H9 (cell line): Measurements from ENCODE around the gene ACAA2. TPM values are rescaled to one million over a fixed set of nuclear protein-coding genes. Genes with fewer than 3 reads are reported as not detected.

Source experiments
- DNase-seq: peaks from one replicate; pipeline ENCODE4 v3.0.0-alpha.2; 2017
- H2AFZ ChIP-seq: one replicate; pipeline ENCODE4 v1.6.1; 2013; ENCODE audit warnings: mild to moderate bottlenecking, low read length, control low read depth, moderate library complexity
- H2AK5ac ChIP-seq: 2 replicates; pipeline ENCODE4 v1.6.1; 2013; ENCODE audit warnings: low read length, control low read depth, mixed read lengths; ENCODE audit not compliant: insufficient read length
- H2BK120ac ChIP-seq: one replicate; pipeline ENCODE4 v1.6.1; 2013; ENCODE audit warnings: low read depth, mild to moderate bottlenecking, low read length, control low read depth, inconsistent platforms; ENCODE audit not compliant: poor library complexity, severe bottlenecking
- H2BK12ac ChIP-seq: 2 replicates; pipeline ENCODE4 v1.6.1; 2013; ENCODE audit warnings: low read length, control low read depth, mixed read lengths, low read depth; ENCODE audit not compliant: insufficient read length
- H2BK15ac ChIP-seq: 2 replicates; pipeline ENCODE4 v1.6.1; 2013; ENCODE audit warnings: low read depth, low read length, control low read depth
- H2BK20ac ChIP-seq: one replicate; pipeline ENCODE4 v1.6.1; 2013; ENCODE audit warnings: low read depth, mild to moderate bottlenecking, low read length, control low read depth, inconsistent platforms; ENCODE audit not compliant: poor library complexity, severe bottlenecking
- H2BK5ac ChIP-seq: 2 replicates; pipeline ENCODE4 v1.6.1; 2013; ENCODE audit warnings: low read length, control low read depth, mixed read lengths; ENCODE audit not compliant: insufficient read length
- H3K14ac ChIP-seq: 2 replicates; pipeline ENCODE4 v1.6.1; 2013; ENCODE audit warnings: low read length, control low read depth; ENCODE audit not compliant: insufficient read depth
- H3K18ac ChIP-seq: 2 replicates; pipeline ENCODE4 v1.6.1; 2013; ENCODE audit warnings: low read depth, mild to moderate bottlenecking, mixed read lengths, low read length, control low read depth; ENCODE audit not compliant: insufficient read length
- H3K23ac ChIP-seq: 2 replicates; pipeline ENCODE4 v1.6.1; 2013; ENCODE audit warnings: low read length, control low read depth, mixed read lengths, low read depth; ENCODE audit not compliant: insufficient read length
- H3K23me2 ChIP-seq: 2 replicates; pipeline ENCODE4 v1.6.1; 2013; ENCODE audit warnings: low read depth, mild to moderate bottlenecking, mixed read lengths, low read length, control low read depth; ENCODE audit not compliant: insufficient read length, poor library complexity, severe bottlenecking
- H3K27ac ChIP-seq: 2 replicates; pipeline ENCODE4 v1.5.1; 2013; ENCODE audit warnings: low read length, control low read depth, mixed read lengths, low read depth; ENCODE audit not compliant: insufficient read length
- H3K27me3 ChIP-seq: 2 replicates; pipeline ENCODE4 v1.6.1; 2013; ENCODE audit warnings: low read length, control low read depth, inconsistent platforms; ENCODE audit not compliant: insufficient read depth
- H3K4ac ChIP-seq: 2 replicates; pipeline ENCODE4 v1.6.1; 2013; ENCODE audit warnings: low read depth, mild to moderate bottlenecking, control low read depth, inconsistent platforms, low read length, moderate library complexity
- H3K4me1 ChIP-seq: 2 replicates; pipeline ENCODE4 v1.6.1; 2013; ENCODE audit warnings: low read length, control low read depth, inconsistent platforms; ENCODE audit not compliant: insufficient read depth
- H3K4me2 ChIP-seq: 2 replicates; pipeline ENCODE4 v1.6.1; 2013; ENCODE audit warnings: low read length, control low read depth, mixed read lengths; ENCODE audit not compliant: insufficient read length, insufficient read depth
- H3K56ac ChIP-seq: 2 replicates; pipeline ENCODE4 v1.6.1; 2013; ENCODE audit warnings: low read depth, mild to moderate bottlenecking, mixed read lengths, low read length, control low read depth; ENCODE audit not compliant: insufficient read length
- H3K79me1 ChIP-seq: 2 replicates; pipeline ENCODE4 v1.6.1; 2013; ENCODE audit warnings: low read depth, mild to moderate bottlenecking, moderate library complexity, low read length, control low read depth, inconsistent platforms; ENCODE audit not compliant: insufficient read depth, poor library complexity, severe bottlenecking
- H3K79me2 ChIP-seq: 2 replicates; pipeline ENCODE4 v1.6.1; 2013; ENCODE audit warnings: low read length, control low read depth, inconsistent platforms; ENCODE audit not compliant: insufficient read depth
- H3K9ac ChIP-seq: 2 replicates; pipeline ENCODE4 v1.6.1; 2013; ENCODE audit warnings: low read length, control low read depth, mixed read lengths; ENCODE audit not compliant: insufficient read length; ENCODE audit errors: extremely low read depth
- H3K9me3 ChIP-seq: one replicate; pipeline ENCODE4 v1.6.1; 2013; ENCODE audit warnings: low read depth, low read length, inconsistent platforms; ENCODE audit not compliant: control insufficient read depth
- H3T11ph ChIP-seq: one replicate; pipeline ENCODE4 v1.6.1; 2013; ENCODE audit warnings: mild to moderate bottlenecking, low read length, control low read depth, inconsistent platforms
- H4K20me1 ChIP-seq: one replicate; pipeline ENCODE4 v1.6.1; 2013; ENCODE audit not compliant: control insufficient read depth, insufficient read length, insufficient read depth
- H4K5ac ChIP-seq: 2 replicates; pipeline ENCODE4 v1.6.1; 2013; ENCODE audit warnings: low read depth, mild to moderate bottlenecking, mixed read lengths, low read length, control low read depth; ENCODE audit not compliant: insufficient read length
- H4K8ac ChIP-seq: replicated peaks from 2 replicates; pipeline ENCODE4 v1.6.1; 2013; ENCODE audit warnings: low read length, control low read depth, mixed read lengths, low read depth; ENCODE audit not compliant: insufficient read length
- H4K91ac ChIP-seq: 2 replicates; pipeline ENCODE4 v1.6.1; 2013; ENCODE audit warnings: low read depth, mild to moderate bottlenecking, moderate library complexity, mixed read lengths, low read length, control low read depth; ENCODE audit not compliant: insufficient read length
- H3K27ac Mint-ChIP-seq, 3 experiments: 2 replicates in 2 of 3; 3 replicates in 1 of 3; pipeline ENCODE4 v1.8.0; 2020 to 2021; ENCODE audit warnings: mixed read lengths in 3 of 3, mild to moderate bottlenecking in 1 of 3, moderate library complexity in 1 of 3
- H3K27me3 Mint-ChIP-seq: 2 replicates; pipeline ENCODE4 v1.8.0; 2021; ENCODE audit warnings: low read depth, mild to moderate bottlenecking, moderate library complexity, mixed read lengths
- H3K36me3 Mint-ChIP-seq, 3 experiments: 2 replicates in 2 of 3; 3 replicates in 1 of 3; pipeline ENCODE4 v1.8.0; 2020 to 2021; ENCODE audit warnings: low read depth in 3 of 3, mixed read lengths in 3 of 3; ENCODE audit not compliant: insufficient read depth in 1 of 3
- H3K4me1 Mint-ChIP-seq, 2 experiments: 2 replicates each; pipeline ENCODE4 v1.8.0; 2020; ENCODE audit warnings: mixed read lengths in 2 of 2
- H3K4me3 Mint-ChIP-seq, 2 experiments: 2 replicates in 1 of 2; 3 replicates in 1 of 2; pipeline ENCODE4 v1.8.0; 2020 to 2021; ENCODE audit warnings: mild to moderate bottlenecking in 2 of 2, mixed read lengths in 2 of 2, moderate library complexity in 1 of 2
- H3K9me3 Mint-ChIP-seq, 2 experiments: 2 replicates in 1 of 2; 3 replicates in 1 of 2; pipeline ENCODE4 v1.8.0; 2020; ENCODE audit warnings: mild to moderate bottlenecking in 2 of 2, mixed read lengths in 2 of 2, moderate library complexity in 1 of 2
- CTCF ChIP-seq: fragments of 200-600 bp; sonication (generic); conservative IDR thresholded peaks from 3 replicates; pipeline ENCODE4 v1.8.0; 2021; ENCODE audit warnings: antibody characterized with exemption, mild to moderate bottlenecking
- WGBS: extraction: QIAGEN DNeasy Blood & Tissue Kit; methylation state at CpG from one replicate; pipeline ENCODE4 v1.1.7; 2013; ENCODE audit warnings: missing lambda C conversion rate, low lambda C conversion rate, mixed read lengths; ENCODE audit not compliant: insufficient read length; ENCODE audit errors: extremely low coverage; 5-methylcytosine and 5-hydroxymethylcytosine counted together
- total RNA-seq: library from RNA; stranded (reverse); gene quantifications from 2 replicates; pipeline ENCODE4 v1.2.1, GENCODE V29; 2021

ACAA2 gene
- total RNA-seq, 1 experiment from 2014 or later, result 115 TPM

DNA sequence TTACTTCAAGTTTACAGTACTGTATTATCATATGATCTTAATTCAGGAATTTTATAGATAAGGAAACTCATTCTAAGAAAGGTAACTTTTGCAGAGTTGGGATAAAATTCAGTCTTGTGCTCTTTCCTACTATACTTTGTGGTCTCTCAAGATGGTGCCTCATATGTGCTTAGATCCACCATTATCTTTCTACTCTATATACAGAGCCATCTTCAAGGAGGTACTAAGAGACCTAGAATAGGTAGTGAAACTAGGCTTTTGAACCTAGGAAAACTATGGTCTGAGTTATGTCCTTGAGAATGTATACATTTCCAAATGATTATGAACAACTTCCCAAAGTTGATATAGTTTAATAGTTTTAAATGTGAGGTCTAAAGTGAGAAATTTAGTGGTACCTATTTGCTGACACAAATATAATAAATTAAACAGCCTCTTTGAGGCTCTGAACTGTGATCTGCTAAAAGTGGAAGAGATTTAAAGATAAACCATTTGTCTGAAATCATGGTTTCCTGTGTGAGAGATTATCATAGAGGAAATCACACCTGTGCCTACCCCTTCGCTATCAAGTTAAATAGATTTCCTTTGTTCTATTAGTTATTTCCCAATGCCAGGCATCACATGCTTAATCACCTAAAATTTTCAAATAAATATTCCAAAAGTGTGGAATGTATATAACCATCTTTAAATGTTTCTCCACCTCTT, 27.2 kb downstream of the ACAA2 start:
- Histone ChIP-seq H2BK20ac (no peak overlapping the region), H2AFZ (no peak overlapping the region), H3K27me3 (no peaks in the 10 kb centered on the region), H2AK5ac (no peak overlapping the region), H3T11ph (no peak overlapping the region), H3K18ac (no peak overlapping the region), H4K20me1 (no peaks in the 10 kb centered on the region), H3K56ac (no peak overlapping the region), H3K4me2 (no peak overlapping the region), H2BK15ac (no peak overlapping the region), H4K91ac (no peak overlapping the region), H2BK5ac (no peak overlapping the region), H3K79me2 (no peaks in the 10 kb centered on the region), H3K4me1 (no peaks in the 10 kb centered on the region), H2BK120ac (no peak overlapping the region), H3K79me1 (no peaks in the 10 kb centered on the region), H2BK12ac (no peak overlapping the region), H3K9ac (no peak overlapping the region), H3K9me3 (no peaks in the 10 kb centered on the region), H3K14ac (no peak overlapping the region), H3K23me2 (no peaks in the 10 kb centered on the region), H3K4ac (no peak overlapping the region), H3K23ac (no peak overlapping the region), H4K8ac (no peak overlapping the region), H4K5ac (no peak overlapping the region), H3K27ac (no peak overlapping the region)
- peaks cover 23 to 82% (median 71%) of the 10 kb centered on the region in 3 experiments for H3K36me3 Mint-ChIP-seq
- no peak for TF ChIP-seq CTCF
- H3K27ac Mint-ChIP-seq, result no peak overlapping the region
- H3K4me3 Mint-ChIP-seq, result no peak overlapping the region
- no peak for DNase-seq
- no peaks in the 10 kb centered on the region for H3K9me3 Mint-ChIP-seq
- no peaks in the 10 kb centered on the region for H3K4me1 Mint-ChIP-seq
- WGBS, result no CpG with 5 or more reads among the region's 1 CpG
- no peaks in the 10 kb centered on the region for H3K27me3 Mint-ChIP-seq
